HepG2 (cell line): Measurements from ENCODE around the gene HIPK2. TPM values are rescaled to one million over a fixed set of nuclear protein-coding genes. Genes with fewer than 3 reads are reported as not detected.

Experiments used
- ARID4A ChIP-seq: sonication (generic); formaldehyde crosslinking; IDR thresholded peaks from 2 replicates; pipeline ENCODE4 v1.5.0; 2020; ENCODE audit warnings: mild to moderate bottlenecking, missing genetic modification reagents, borderline replicate concordance
- CSRNP2 ChIP-seq: sonication (generic); formaldehyde crosslinking; conservative IDR thresholded peaks from 2 replicates; pipeline ENCODE4 v1.8.0; 2022; ENCODE audit warnings: low read depth, missing genetic modification reagents
- DRAP1 ChIP-seq: IDR thresholded peaks from 2 replicates; pipeline ENCODE4 v1.6.1; 2016; ENCODE audit warnings: missing genetic modification reagents, missing compliant biosample characterization
- FUBP1 ChIP-seq: sonication (generic); formaldehyde crosslinking; IDR thresholded peaks from 2 replicates; pipeline ENCODE4 v1.5.1; 2020; ENCODE audit warnings: missing genetic modification reagents, mild to moderate bottlenecking, borderline replicate concordance
- GATAD2A ChIP-seq: IDR thresholded peaks from 2 replicates; pipeline ENCODE4 v1.6.1; 2016
- NR0B2 ChIP-seq: sonication (generic); formaldehyde crosslinking; IDR thresholded peaks from 2 replicates; pipeline ENCODE4 v1.4.0; 2020; ENCODE audit warnings: mild to moderate bottlenecking, missing genetic modification reagents
- STAT6 ChIP-seq: sonication (generic); formaldehyde crosslinking; IDR thresholded peaks from 2 replicates; pipeline ENCODE4 v1.4.0; 2020; ENCODE audit warnings: missing genetic modification reagents, mild to moderate bottlenecking, borderline replicate concordance
- ZBTB39 ChIP-seq: sonication (generic); formaldehyde crosslinking; IDR thresholded peaks from 2 replicates; pipeline ENCODE4 v1.5.0; 2020; ENCODE audit warnings: missing genetic modification reagents
- ZNF556 ChIP-seq: sonication (generic); formaldehyde crosslinking; IDR thresholded peaks from 2 replicates; pipeline ENCODE4 v1.4.0; 2020; ENCODE audit warnings: mild to moderate bottlenecking, missing genetic modification reagents, borderline replicate concordance
- ZNF569 ChIP-seq: sonication (generic); formaldehyde crosslinking; IDR thresholded peaks from 2 replicates; pipeline ENCODE4 v1.5.0; 2020; ENCODE audit warnings: mild to moderate bottlenecking, missing genetic modification reagents, moderate library complexity, borderline replicate concordance
- ZNF784 ChIP-seq: sonication (generic); formaldehyde crosslinking; IDR thresholded peaks from 2 replicates; pipeline ENCODE4 v1.5.1; 2020; ENCODE audit warnings: missing genetic modification reagents, mild to moderate bottlenecking, borderline replicate concordance
- polyA plus RNA-seq, 8 experiments: library from polyadenylated mRNA; depleted of rRNA in 3 of 8; stranded (reverse) in 7 of 8; unstranded in 1 of 8; fragments of >200 nt; fragmentation: Illumina TruSeq in 4 of 8; extraction: Trizol in 4 of 8; gene quantifications; 2 replicates each; pipeline versions ENCODE4 v1.2.1 to v1.2.3, GENCODE V29; 2011 to 2016; ENCODE audit warnings: low read depth in 4 of 8, missing spikeins in 1 of 8, mixed read lengths in 1 of 8; ENCODE audit not compliant: insufficient read depth in 1 of 8
- total RNA-seq, 5 experiments: library from RNA; depleted of rRNA; stranded (reverse); fragments of >200 nt; fragmentation: Illumina TruSeq; extraction: Trizol; gene quantifications; 2 replicates each; pipeline ENCODE4 v1.2.3, GENCODE V29; 2016; ENCODE audit warnings: low read depth in 1 of 5

Gene HIPK2
- total and polyA plus RNA-seq, 2 of the 13 experiments (the other 11 are each of a cell fraction or from before 2014, with no cell fraction given) = 14.4 to 20.2 TPM

- TF ChIP-seq ZNF556 (CRISPR knock-in tag) = no peak
- no peak for TF ChIP-seq STAT6 (CRISPR knock-in tag)
- 0 out of 2 replicates have a peak, but pooled peaks have one; percentile 6 for TF ChIP-seq GATAD2A (CRISPR knock-in tag)
- TF ChIP-seq ZNF784 (CRISPR knock-in tag) = no peak
- no peak for TF ChIP-seq ZBTB39 (CRISPR knock-in tag)
- TF ChIP-seq DRAP1 (CRISPR knock-in tag) = no peak
- TF ChIP-seq CSRNP2 (CRISPR knock-in tag) = no peak
- peak; percentile 76; the same call in 1 of the 2 replicates for TF ChIP-seq ARID4A (CRISPR knock-in tag)
- no peak for TF ChIP-seq NR0B2 (CRISPR knock-in tag)
- no peak for TF ChIP-seq FUBP1
- TF ChIP-seq ZNF569 = no peak
These were observed at the start of gene HIPK2 (continued) for GRCh38 chr7:139777948-139778841.
